NCI-H1930 (cell line): ENCODE data around the gene PHF1.

Source experiments
- DNase-seq, 2 experiments: peaks; one replicate each; lab custom pipeline; 2025; lab: John Stamatoyannopoulos, UW

PHF1 gene

DNA sequence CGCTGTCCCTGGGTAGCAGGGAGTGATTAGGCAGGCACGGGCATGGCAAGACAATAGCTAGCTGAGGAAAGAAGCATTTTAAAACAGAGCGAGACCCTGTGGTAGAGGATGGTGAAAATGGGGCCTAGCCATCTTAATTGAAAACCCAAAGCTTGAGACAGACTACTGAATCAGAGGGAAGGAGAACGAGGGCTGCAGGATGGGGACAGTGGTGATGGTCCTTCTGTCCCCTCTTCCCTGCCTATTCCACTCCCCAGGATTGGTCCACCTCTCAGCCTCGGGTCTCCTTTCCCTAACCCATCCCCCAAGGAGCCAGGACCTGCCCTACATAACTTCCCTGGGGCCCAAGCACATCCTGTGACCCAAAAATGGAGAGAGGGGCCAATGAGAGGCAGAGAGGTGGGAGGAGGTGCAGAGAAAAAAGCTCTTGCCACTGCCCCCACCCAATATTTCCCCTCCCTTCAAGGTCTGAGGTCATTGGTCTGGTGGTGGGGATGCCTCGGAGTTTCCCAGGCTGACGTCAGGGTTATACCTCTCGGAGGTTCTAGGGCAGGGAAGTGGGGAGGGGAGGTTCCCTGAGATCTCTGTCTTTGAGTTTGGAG lies 8.0 kb downstream of the PHF1 start:
- no peak for DNase-seq

DNA sequence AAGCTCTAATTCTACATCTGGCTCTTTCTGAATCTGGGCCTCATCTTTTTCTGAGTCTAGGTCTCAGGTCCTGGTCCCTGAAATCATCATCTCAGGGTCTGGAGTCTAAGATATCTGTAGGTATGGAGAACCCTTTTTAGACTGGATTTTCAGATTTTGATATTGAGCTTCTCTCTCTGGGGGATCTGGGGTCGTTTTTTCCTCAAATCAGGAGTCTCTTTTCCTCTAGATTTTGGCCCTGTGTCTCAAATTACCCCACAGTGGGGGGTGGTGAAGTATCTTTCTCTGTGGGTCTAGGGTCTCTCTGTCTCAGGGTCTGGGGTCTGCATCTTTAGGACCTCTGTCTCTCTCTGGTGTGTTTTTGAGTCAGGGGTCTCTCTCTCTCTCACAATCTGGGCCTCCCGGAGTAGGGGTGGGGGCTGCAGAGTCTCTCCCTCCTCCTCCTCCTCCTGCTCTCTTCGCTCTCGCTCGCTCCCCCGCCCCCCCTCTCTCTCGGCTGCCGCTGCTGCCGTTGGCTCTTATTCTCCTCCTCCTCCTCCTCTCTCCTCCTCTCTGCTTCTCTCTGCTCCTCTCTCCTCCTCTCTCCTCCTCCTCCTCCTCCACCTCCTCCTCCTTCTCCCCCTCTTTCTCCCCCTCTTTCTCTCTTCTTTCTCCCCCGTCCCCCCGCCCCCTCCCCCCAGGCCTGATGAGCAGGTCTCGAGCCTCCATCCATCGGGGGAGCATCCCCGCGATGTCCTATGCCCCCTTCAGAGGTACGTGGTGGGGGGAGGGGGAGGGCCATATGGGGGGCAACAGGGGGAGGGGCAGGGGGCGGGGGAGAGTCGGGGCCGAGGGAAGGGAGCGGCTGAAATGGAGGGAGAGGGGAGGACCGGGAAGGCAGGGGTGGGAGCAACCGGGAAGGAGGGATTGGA lies 9.0 kb downstream of the PHF1 start, which contains the start of gene SYNGAP1:
Gene SYNGAP1 (plus strand): TSS at position 486 of the 911 bp plus-strand sequence. CDS start 200 bp downstream, at position 686.
- no peak for DNase-seq

DNA sequence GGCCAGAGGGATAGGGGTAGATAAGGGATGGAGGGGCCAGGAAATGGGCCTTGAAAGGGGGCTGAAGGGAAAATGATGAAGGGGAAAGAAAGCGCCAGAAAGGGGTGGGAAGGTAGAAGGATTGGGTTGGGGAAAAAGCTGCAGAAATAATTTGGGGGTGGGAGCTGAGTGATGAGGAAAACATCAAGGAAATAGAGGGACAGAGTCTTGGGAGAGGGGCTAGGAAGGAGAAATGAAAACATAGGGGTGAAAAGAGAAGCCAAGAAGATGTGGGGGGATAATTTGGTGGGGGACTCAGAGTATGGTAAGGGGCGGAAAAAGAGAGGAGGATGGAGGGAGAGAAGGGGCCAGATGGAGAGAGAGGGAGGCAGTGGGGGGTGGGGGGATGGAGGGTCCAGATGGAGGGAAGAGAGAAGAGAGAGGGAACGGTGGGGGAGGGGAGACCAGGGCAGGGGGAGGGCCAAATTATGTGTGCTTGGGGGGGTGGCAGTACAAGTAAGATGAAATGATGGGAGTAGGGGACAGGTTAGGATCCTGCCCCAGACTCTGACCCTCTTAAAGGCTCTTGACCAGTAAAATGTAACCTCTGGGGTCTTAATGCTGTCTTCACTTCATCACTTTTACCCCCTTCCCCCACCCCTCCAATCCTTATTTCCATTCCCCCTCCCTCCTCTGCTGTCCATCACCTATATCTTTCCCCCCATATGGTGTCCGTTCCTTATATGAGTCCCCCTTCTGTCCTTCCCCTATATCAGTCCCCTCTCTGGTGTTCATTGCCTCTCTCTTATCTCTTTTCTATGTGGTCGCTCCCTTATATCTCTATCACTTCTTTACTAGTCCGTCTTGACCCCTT lies 9.9 kb downstream of the PHF1 start:
- no peak for DNase-seq

- no peak for DNase-seq
Observed at GRCh38 chr6:33421344-33421643, 10.5 kb downstream of the PHF1 start.

DNA sequence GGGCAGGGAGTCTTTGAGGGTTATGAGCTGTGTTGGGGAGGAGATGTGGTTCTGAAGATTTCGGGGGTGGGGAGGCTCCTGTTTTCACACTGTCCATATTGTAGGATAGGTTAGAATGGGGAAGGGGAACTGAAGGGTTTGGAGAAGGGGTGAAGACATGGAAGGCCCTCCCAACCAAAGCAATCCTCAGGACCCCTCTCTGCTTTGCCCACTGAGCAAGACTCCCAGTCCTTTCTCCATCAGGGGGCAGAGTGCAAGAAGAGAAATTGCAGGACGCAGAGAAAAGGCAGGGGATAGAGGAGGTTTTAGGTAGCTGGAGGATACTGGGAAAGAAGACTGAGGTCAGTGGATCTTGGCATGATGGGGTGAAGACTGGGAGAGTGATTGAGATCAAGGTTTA lies 13.0 kb downstream of the PHF1 start:
- no peak for DNase-seq

- no peak for DNase-seq
Observed at GRCh38 chr6:33424855-33425667, 14.2 kb downstream of the PHF1 start.

DNA sequence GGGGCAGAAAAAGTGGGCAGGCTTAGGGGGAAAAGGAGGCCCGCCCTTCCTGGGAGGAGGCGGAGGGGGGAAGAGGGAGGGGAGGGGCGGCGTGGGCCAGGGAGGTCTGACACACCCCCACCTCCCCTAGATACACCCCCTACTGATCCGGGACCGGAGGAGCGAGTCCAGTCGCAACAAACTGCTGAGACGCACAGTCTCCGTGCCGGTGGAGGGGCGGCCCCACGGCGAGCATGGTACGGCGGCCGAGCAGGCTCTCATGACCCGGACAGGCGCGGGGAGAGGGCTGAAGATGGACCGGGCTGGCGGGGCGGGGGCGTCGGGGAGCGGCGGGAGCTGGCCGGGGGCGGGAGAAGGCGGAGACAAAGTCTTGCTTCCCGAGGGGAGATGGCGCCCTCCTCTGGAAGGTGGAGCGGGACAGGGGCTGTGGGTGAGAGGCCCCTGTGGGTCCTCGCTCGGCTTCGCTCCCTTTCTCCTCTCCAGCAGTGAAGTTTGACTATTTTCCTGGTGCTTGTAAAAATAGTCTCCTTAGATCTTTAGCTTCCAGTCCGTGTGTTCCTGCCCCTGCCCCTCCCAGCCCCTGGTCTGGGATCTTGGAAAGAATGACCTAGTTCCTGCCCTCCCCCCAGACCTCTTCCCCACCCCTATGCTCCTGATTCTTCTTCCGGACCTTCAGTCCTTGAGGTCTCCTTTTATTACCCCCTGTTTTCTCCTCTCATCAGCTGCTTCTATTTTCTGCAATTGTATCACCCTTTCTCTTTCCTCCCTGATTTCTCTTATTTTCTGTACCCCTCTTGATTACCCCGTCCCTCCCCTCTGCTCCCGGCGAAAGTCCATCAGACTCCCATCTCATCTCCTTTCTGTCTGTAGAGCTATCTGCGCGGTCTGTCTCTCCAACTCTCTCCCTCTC lies 15.1 kb downstream of the PHF1 start:
- DNase-seq: peak; percentile 70 to 83

GRCh38 chr6:33426590-33427511 lies 16.0 kb downstream of the PHF1 start:
- DNase-seq: no peak

GRCh38 chr6:33427585-33428223 lies 16.9 kb downstream of the PHF1 start:
- DNase-seq: peak; percentile 27 to 53

GRCh38 chr6:33428224-33428965 lies 17.6 kb downstream of the PHF1 start:
- peak in 1 of 2 experiments; percentile 16 for DNase-seq

- no peak for DNase-seq
Observed at GRCh38 chr6:33428966-33429749, 18.3 kb downstream of the PHF1 start.

- DNase-seq: no peak
Observed at GRCh38 chr6:33429750-33430052, 18.9 kb downstream of the PHF1 start.

DNA sequence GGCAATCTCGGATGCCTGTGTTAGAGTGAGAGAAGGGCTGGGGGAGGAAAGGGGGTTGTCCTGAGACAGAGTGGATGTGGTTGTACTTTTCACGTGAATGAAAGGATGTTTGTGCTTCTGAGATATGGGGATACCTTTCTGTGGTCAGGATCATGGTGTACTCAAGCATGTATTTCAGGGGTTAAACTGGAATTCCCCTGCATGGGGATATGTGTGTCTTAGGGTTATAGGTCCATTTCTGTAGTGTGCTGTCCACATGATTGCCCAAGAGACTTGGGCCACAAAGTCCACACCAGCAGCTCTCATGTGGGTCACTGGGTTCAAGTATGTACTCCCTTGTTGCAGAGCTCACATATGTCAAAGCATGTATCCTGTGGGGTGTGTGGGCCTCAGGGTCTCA lies 19.5 kb downstream of the PHF1 start:
- DNase-seq: no peak

- peak; percentile 22 to 52 for DNase-seq
Observed at GRCh38 chr6:33430991-33431879, 20.4 kb downstream of the PHF1 start.

GRCh38 chr6:33431880-33432541 lies 21.2 kb downstream of the PHF1 start:
- no peak for DNase-seq

DNA sequence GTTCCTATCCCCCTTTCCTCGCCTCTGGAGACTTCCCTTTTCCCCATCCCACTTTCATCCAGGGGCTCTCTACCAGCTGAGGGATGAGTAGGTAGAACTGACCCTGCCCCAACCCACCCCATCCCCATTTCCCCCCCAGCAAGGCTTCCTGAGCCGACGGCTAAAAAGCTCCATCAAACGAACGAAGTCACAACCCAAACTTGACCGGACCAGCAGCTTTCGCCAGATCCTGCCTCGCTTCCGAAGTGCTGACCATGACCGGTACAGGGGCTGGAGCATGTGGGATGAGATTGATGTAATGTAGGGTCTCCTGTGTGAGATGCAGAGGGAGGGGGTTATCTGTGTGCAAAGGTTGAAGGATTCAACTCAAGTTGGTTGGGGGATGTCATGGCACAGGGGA lies 21.7 kb downstream of the PHF1 start:
- DNase-seq: no peak
